T-helper 17 cell (primary cell): ENCODE measurements around the gene IQCH. TPM values are rescaled to one million over a fixed set of nuclear protein-coding genes. Genes with fewer than 3 reads are reported as not detected.

Source experiments
- ATAC-seq: fragments of 150-1000 bp; cut with Tn5 transposase; 2 replicates; pipeline ENCODE4 v1.10.0; 2021; ENCODE audit warnings: mild to moderate bottlenecking, moderate library complexity
- DNase-seq, 3 donors: peaks; one replicate each; pipeline versions ENCODE4 v3.0.0 to v3.0.0-alpha.2; 2020 to 2021
- H3K9me3 ChIP-seq: one replicate; pipeline ENCODE4 v1.7.0; 2013; ENCODE audit warnings: low read length, mild to moderate bottlenecking; ENCODE audit not compliant: control insufficient read depth, poor library complexity, severe bottlenecking
- H3K27ac Mint-ChIP-seq: one replicate; pipeline ENCODE4 v1.8.0; 2022; ENCODE audit warnings: mild to moderate bottlenecking, moderate library complexity, mixed read lengths
- H3K27me3 Mint-ChIP-seq: one replicate; pipeline ENCODE4 v1.8.0; 2022; ENCODE audit warnings: mixed read lengths
- H3K36me3 Mint-ChIP-seq: one replicate; pipeline ENCODE4 v1.8.0; 2022; ENCODE audit warnings: low read depth, mixed read lengths
- H3K4me1 Mint-ChIP-seq: one replicate; pipeline ENCODE4 v1.8.0; 2022; ENCODE audit warnings: mild to moderate bottlenecking, mixed read lengths
- H3K4me3 Mint-ChIP-seq: one replicate; pipeline ENCODE4 v1.8.0; 2022; ENCODE audit warnings: mild to moderate bottlenecking, moderate library complexity, mixed read lengths
- total RNA-seq, 4 donors: library from RNA in 2 of 4; stranded (reverse) in 2 of 4; gene quantifications; one replicate each; pipeline ENCODE4 v1.2.3 and lab custom pipeline; 2022 to 2026

Gene IQCH
- total RNA-seq, 2 donors from 2014 or later = 0.70 to 1.2 TPM

DNA sequence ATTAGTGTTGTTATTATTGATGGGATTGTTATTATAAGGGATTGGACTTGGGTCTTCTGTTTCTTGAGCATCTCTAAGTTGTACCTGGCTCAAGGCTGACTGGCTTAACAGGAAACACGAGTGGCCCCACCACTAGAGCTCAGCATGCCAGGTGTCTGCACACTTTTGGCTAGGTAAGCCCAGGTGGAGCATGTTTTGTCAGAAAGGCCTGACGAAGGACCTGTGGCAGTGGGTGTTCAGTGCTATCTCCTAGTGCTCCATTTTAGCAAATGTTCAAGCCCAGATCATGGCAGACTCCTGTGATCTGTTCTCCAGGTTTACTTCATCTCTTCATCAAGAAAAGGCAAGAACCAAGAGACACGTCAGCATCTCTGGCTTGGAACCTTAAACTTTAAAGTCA, 291.3 kb downstream of the IQCH start:
- H3K4me3 Mint-ChIP-seq = no peak overlapping the region
- DNase-seq = no peak
- no peaks in the 10 kb centered on the region for H3K36me3 Mint-ChIP-seq

DNA sequence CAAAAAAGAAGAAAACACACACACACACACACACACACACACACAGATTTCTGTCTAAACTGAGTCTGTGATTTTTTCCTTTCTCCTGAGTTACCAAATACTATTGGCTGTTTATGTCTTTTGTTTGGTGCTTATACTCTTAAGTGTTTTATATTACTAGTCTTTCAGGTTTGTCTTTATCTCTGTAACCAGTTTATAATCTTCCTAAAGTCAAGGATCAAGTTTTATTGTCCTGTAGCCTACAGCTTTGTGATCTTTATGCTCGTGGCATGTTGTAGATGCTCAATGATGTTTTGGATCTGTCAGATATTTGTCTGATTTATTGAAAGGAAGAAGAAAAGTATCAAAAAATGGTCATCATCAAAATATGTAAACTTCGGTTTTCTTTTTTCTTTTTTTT, 292.5 kb downstream of the IQCH start:
- DNase-seq = no peak
- H3K4me3 Mint-ChIP-seq = no peak overlapping the region
- no peaks in the 10 kb centered on the region for H3K27me3 Mint-ChIP-seq
- H3K4me1 Mint-ChIP-seq = peaks cover 34% of the 10 kb centered on the region
- H3K36me3 Mint-ChIP-seq = no peaks in the 10 kb centered on the region
- H3K9me3 ChIP-seq = no peaks in the 10 kb centered on the region
- no peak overlapping the region for H3K27ac Mint-ChIP-seq
- ATAC-seq = no peak

More for the DNA sequence above, 291.3 kb downstream of the IQCH start:
- no peak overlapping the region for H3K27ac Mint-ChIP-seq
- peaks cover 36% of the 10 kb centered on the region for H3K4me1 Mint-ChIP-seq
- H3K9me3 ChIP-seq = no peaks in the 10 kb centered on the region
- no peaks in the 10 kb centered on the region for H3K27me3 Mint-ChIP-seq
- no peak for ATAC-seq

- no peak for DNase-seq
- Mint-ChIP-seq H3K4me1 (peaks cover 34% of the 10 kb centered on the region), H3K36me3 (no peaks in the 10 kb centered on the region), H3K27me3 (no peaks in the 10 kb centered on the region), H3K4me3 (no peak overlapping the region), H3K27ac (no peak overlapping the region)
- no peak for ATAC-seq
- no peaks in the 10 kb centered on the region for H3K9me3 ChIP-seq
Observed at GRCh38 chr15:67547836-67548235, 293.2 kb downstream of the IQCH start.

DNA sequence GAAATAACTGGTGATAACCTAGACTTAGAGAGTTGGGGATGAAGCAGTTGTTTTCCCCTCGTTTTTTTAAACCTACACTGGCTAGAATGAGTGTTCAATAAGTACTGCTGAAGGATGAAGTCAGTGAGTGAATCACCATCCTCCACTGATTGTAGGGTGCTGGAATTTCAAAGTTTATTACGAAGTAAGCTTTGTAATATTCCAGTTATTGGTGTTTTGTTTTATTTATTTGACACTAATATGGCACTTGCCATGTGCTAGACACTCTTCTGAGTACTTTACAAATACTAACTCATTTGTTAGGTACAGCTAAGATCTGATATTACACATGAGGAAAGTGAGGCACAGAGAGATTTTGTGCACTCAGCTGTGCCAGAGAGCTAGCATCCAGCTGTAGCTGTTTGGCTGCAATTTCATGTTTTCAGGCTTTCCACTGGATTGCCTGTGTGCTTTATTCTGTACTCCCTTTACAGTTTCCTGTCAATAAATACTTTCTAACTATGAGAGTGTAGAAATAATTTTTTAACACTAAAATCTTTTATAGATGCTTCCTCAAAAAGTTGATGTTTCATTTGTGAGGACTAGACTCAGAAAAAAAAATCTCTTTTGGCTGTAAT, 293.8 kb downstream of the IQCH start:
- Mint-ChIP-seq H3K27ac (no peak overlapping the region), H3K27me3 (no peaks in the 10 kb centered on the region), H3K4me1 (peaks cover 29% of the 10 kb centered on the region), H3K4me3 (no peak overlapping the region), H3K36me3 (no peaks in the 10 kb centered on the region)
- no peaks in the 10 kb centered on the region for H3K9me3 ChIP-seq
- no peak for ATAC-seq
- DNase-seq = no peak

- Mint-ChIP-seq H3K4me1 (peaks cover 26% of the 10 kb centered on the region), H3K4me3 (no peak overlapping the region), H3K36me3 (no peaks in the 10 kb centered on the region), H3K27ac (no peak overlapping the region), H3K27me3 (no peaks in the 10 kb centered on the region)
- no peaks in the 10 kb centered on the region for H3K9me3 ChIP-seq
- DNase-seq (no peak), ATAC-seq (no peak)
Observed at GRCh38 chr15:67548862-67549651, 294.5 kb downstream of the IQCH start.

GRCh38 chr15:67549736-67550135, 295.1 kb downstream of the IQCH start:
- DNase-seq (no peak), ATAC-seq (no peak)
- no peaks in the 10 kb centered on the region for H3K27me3 Mint-ChIP-seq
- H3K4me3 Mint-ChIP-seq = no peak overlapping the region
- peaks cover 21% of the 10 kb centered on the region for H3K4me1 Mint-ChIP-seq
- no peaks in the 10 kb centered on the region for H3K9me3 ChIP-seq
- H3K36me3 Mint-ChIP-seq = no peaks in the 10 kb centered on the region
- H3K27ac Mint-ChIP-seq = no peak overlapping the region

DNA sequence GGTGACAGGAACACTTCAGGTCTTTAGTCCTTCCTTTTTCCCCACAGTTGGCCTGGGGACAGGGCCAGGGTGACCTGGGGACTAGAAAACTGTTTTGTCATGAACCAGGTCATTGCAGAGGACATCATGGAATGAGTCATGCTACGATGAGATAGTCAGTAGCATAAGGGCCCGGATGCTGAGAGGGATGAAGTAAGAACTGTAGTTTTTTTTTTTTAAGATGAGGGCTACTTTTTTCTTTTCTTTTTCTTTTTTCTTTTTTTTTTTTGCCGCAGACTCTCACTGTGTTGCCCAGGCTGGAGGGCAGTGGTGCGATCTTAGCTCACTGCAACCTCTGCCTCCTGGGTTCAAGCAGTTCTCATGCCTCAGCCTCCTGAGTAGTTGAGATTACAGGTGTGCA, 295.9 kb downstream of the IQCH start:
- Mint-ChIP-seq H3K4me1 (peaks cover 18% of the 10 kb centered on the region), H3K4me3 (no peak overlapping the region), H3K27me3 (no peaks in the 10 kb centered on the region), H3K27ac (no peak overlapping the region), H3K36me3 (peaks cover 3% of the 10 kb centered on the region)
- DNase-seq = no peak
- H3K9me3 ChIP-seq = no peaks in the 10 kb centered on the region
- no peak for ATAC-seq

- peaks cover 21% of the 10 kb centered on the region for H3K4me1 Mint-ChIP-seq
- H3K4me3 Mint-ChIP-seq = no peak overlapping the region
- H3K36me3 Mint-ChIP-seq = peaks cover 3% of the 10 kb centered on the region
- ATAC-seq = no peak
- DNase-seq = no peak
- no peaks in the 10 kb centered on the region for H3K27me3 Mint-ChIP-seq
- H3K27ac Mint-ChIP-seq = no peak overlapping the region
- H3K9me3 ChIP-seq = no peaks in the 10 kb centered on the region
Observed at GRCh38 chr15:67551207-67551743, 296.7 kb downstream of the IQCH start.

Other genes with a start within 250 kb of the IQCH start
- gene SMAD3, start 189.2 kb upstream of the IQCH start, total RNA-seq = 10 to 100 TPM; 79.8 to 82.9 TPM
- gene AAGAB, start 125 bp upstream of the IQCH start, total RNA-seq = 10 to 100 TPM; 29.0 to 30.6 TPM